HL-60 (cell line): ENCODE data around the gene KLHL22.

Source experiments
- GABPA ChIP-seq: IDR thresholded peaks from 2 replicates; pipeline ENCODE4 v1.6.1; 2012; ENCODE audit warnings: low read depth
- POLR2AphosphoS5 ChIP-seq: IDR thresholded peaks from 2 replicates; pipeline ENCODE4 v1.6.1; 2012; ENCODE audit warnings: low read depth
- SPI1 ChIP-seq: IDR thresholded peaks from 2 replicates; pipeline ENCODE4 v1.6.1; 2012; ENCODE audit warnings: low read depth, mild to moderate bottlenecking, borderline replicate concordance
- TF ChIP-seq, protein P1 (sequence below): IDR thresholded peaks from one replicate; pipeline ENCODE4 v1.5.1; 2011; ENCODE audit warnings: low read length, control low read depth, inconsistent platforms; ENCODE audit not compliant: insufficient read depth
- TF ChIP-seq, protein P2 (sequence below): IDR thresholded peaks from 2 replicates; pipeline ENCODE4 v1.6.1; 2012; ENCODE audit warnings: low read depth; ENCODE audit not compliant: insufficient replicate concordance

DNA sequence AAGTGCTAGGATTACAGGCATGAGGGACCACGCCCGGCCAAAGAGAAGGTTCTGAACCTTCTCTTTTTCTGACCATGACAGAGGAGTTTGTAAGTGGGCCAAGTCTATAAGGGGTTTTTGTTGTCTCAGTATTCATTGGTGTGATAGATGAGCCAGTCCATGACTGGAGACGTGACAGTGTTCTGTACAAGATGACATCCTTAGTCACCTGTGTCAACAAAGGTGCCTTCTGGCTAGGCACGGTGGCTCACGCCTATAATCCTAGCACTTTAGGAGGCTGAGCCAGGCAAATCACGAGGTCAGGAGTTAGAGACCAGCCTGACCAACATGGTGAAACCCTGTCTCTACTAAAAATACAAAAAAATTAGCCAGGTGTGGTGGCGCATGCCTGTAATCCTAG is 4.2 kb upstream of the KLHL22 start:
- TF ChIP-seq, protein P1, sequence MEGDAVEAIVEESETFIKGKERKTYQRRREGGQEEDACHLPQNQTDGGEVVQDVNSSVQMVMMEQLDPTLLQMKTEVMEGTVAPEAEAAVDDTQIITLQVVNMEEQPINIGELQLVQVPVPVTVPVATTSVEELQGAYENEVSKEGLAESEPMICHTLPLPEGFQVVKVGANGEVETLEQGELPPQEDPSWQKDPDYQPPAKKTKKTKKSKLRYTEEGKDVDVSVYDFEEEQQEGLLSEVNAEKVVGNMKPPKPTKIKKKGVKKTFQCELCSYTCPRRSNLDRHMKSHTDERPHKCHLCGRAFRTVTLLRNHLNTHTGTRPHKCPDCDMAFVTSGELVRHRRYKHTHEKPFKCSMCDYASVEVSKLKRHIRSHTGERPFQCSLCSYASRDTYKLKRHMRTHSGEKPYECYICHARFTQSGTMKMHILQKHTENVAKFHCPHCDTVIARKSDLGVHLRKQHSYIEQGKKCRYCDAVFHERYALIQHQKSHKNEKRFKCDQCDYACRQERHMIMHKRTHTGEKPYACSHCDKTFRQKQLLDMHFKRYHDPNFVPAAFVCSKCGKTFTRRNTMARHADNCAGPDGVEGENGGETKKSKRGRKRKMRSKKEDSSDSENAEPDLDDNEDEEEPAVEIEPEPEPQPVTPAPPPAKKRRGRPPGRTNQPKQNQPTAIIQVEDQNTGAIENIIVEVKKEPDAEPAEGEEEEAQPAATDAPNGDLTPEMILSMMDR: no peak
- no peak for TF ChIP-seq POLR2AphosphoS5
- TF ChIP-seq GABPA: no peak
- no peak for TF ChIP-seq SPI1
- TF ChIP-seq, protein P2, sequence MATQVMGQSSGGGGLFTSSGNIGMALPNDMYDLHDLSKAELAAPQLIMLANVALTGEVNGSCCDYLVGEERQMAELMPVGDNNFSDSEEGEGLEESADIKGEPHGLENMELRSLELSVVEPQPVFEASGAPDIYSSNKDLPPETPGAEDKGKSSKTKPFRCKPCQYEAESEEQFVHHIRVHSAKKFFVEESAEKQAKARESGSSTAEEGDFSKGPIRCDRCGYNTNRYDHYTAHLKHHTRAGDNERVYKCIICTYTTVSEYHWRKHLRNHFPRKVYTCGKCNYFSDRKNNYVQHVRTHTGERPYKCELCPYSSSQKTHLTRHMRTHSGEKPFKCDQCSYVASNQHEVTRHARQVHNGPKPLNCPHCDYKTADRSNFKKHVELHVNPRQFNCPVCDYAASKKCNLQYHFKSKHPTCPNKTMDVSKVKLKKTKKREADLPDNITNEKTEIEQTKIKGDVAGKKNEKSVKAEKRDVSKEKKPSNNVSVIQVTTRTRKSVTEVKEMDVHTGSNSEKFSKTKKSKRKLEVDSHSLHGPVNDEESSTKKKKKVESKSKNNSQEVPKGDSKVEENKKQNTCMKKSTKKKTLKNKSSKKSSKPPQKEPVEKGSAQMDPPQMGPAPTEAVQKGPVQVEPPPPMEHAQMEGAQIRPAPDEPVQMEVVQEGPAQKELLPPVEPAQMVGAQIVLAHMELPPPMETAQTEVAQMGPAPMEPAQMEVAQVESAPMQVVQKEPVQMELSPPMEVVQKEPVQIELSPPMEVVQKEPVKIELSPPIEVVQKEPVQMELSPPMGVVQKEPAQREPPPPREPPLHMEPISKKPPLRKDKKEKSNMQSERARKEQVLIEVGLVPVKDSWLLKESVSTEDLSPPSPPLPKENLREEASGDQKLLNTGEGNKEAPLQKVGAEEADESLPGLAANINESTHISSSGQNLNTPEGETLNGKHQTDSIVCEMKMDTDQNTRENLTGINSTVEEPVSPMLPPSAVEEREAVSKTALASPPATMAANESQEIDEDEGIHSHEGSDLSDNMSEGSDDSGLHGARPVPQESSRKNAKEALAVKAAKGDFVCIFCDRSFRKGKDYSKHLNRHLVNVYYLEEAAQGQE: no peak
